Ovary (tissue), 3 donors: ENCODE results near the gene SLC10A2.

Source experiments
- EP300 ChIP-seq: sonication (generic); formaldehyde crosslinking; IDR thresholded peaks from one replicate; pipeline ENCODE4 v1.6.1; 2017; ENCODE audit warnings: antibody characterized with exemption
- TF ChIP-seq, protein P1 (sequence below), 3 donors: fragments of 450-650 bp in 2 of 3; fragments of 200-600 bp in 1 of 3; IDR thresholded peaks; one replicate each; pipeline versions ENCODE4 v1.5.1 to v1.8.0; 2016 to 2022; ENCODE audit warnings: antibody characterized with exemption in 3 of 3, mild to moderate bottlenecking in 1 of 3
- donor health status: DM: no; HTN: no; CAD: no.

DNA sequence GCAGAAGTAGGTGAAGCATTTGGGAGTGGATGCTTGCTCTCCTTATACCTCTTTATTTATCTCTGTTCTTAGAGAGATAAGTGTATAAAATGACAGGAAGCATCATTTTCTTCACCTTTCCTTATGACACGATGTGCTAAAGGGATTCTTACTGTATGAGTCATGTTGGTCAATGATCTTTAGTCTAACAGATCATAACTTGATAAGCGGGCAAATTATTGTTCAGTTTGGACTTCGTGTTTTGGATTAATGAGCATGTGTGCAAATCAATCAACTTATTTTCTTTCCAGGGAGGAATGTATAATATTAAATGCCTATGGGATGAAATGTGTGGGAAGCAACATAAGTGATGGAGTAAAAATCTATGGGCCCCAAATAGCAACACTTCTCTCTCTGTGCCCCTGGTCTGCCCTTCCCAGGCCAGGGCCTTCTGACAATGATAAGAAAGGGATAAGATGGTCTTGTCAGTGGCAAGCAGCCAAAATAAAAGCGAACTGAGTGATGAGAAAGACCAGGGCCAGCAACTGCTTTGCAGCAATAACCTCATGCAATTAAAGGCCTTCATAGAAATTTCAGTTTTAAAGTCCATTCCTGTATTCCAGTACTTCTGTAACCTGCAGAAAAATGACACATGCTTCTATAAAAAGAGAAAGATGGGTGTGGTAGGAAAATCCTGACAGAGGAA lies 61.4 kb downstream of the SLC10A2 start:
- TF ChIP-seq, protein P1, sequence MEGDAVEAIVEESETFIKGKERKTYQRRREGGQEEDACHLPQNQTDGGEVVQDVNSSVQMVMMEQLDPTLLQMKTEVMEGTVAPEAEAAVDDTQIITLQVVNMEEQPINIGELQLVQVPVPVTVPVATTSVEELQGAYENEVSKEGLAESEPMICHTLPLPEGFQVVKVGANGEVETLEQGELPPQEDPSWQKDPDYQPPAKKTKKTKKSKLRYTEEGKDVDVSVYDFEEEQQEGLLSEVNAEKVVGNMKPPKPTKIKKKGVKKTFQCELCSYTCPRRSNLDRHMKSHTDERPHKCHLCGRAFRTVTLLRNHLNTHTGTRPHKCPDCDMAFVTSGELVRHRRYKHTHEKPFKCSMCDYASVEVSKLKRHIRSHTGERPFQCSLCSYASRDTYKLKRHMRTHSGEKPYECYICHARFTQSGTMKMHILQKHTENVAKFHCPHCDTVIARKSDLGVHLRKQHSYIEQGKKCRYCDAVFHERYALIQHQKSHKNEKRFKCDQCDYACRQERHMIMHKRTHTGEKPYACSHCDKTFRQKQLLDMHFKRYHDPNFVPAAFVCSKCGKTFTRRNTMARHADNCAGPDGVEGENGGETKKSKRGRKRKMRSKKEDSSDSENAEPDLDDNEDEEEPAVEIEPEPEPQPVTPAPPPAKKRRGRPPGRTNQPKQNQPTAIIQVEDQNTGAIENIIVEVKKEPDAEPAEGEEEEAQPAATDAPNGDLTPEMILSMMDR (IDR thresholded peaks at IDR 0.05), result no peak
- TF ChIP-seq EP300, result no peak
